Keratinocyte (primary cell): Measurements from ENCODE around the gene RAB11FIP4. TPM values are rescaled to one million over a fixed set of nuclear protein-coding genes. Genes with fewer than 3 reads are reported as not detected.

Experiments used
- DNase-seq: peaks from one replicate; pipeline ENCODE4 v3.0.0-alpha.2; 2011; ENCODE audit warnings: low read depth, missing footprints, low spot score
- FAIRE-seq: peaks from 2 replicates; lab custom pipeline; 2011; peaks lifted over from hg19 to GRCh38; lab: Jason Lieb, UNC
- H2AFZ ChIP-seq: 2 replicates; pipeline ENCODE4 v1.6.0; 2012; ENCODE audit warnings: low read length, control low read depth, inconsistent platforms; ENCODE audit not compliant: control insufficient read depth
- H3K27ac ChIP-seq: 2 replicates; pipeline ENCODE4 v1.5.1; 2011; ENCODE audit warnings: low read length; ENCODE audit not compliant: control insufficient read depth, insufficient read depth
- H3K27me3 ChIP-seq: 3 replicates; pipeline ENCODE4 v1.6.0; 2011; ENCODE audit warnings: low read length; ENCODE audit not compliant: control insufficient read depth, insufficient read depth; ENCODE audit errors: extremely low read depth
- H3K36me3 ChIP-seq, 2 experiments: 2 replicates in 1 of 2; 3 replicates in 1 of 2; pipeline ENCODE4 v1.5.1; 2011; ENCODE audit warnings: low read length in 2 of 2, mild to moderate bottlenecking in 1 of 2; ENCODE audit not compliant: control insufficient read depth in 2 of 2, insufficient read depth in 2 of 2; ENCODE audit errors: extremely low read depth in 1 of 2
- H3K4me1 ChIP-seq: 3 replicates; pipeline ENCODE4 v1.5.1; 2011; ENCODE audit warnings: low read length; ENCODE audit not compliant: control insufficient read depth, insufficient read depth; ENCODE audit errors: extremely low read depth
- H3K4me2 ChIP-seq: 3 replicates; pipeline ENCODE4 v1.6.0; 2011; ENCODE audit warnings: low read depth, low read length; ENCODE audit not compliant: control insufficient read depth, insufficient read depth; ENCODE audit errors: extremely low read depth
- H3K4me3 ChIP-seq, 3 experiments: fragments of 200-600 bp in 1 of 3; sonication (generic) in 1 of 3; 2 replicates in 2 of 3; 3 replicates in 1 of 3; pipeline ENCODE4 v1.5.1; 2011 to 2016; ENCODE audit warnings: low read length in 3 of 3, mild to moderate bottlenecking in 3 of 3, control low read depth in 2 of 3, inconsistent platforms in 1 of 3, low read depth in 1 of 3, mixed read lengths in 1 of 3, mixed run types in 1 of 3, moderate library complexity in 1 of 3; ENCODE audit not compliant: control insufficient read depth in 2 of 3, insufficient read depth in 2 of 3; ENCODE audit errors: extremely low read depth in 1 of 3
- H3K79me2 ChIP-seq: 2 replicates; pipeline ENCODE4 v1.6.0; 2012; ENCODE audit warnings: low read length; ENCODE audit not compliant: control insufficient read depth, insufficient read depth
- H3K9ac ChIP-seq: 3 replicates; pipeline ENCODE4 v1.6.0; 2011; ENCODE audit warnings: low read length; ENCODE audit not compliant: control insufficient read depth, insufficient read depth; ENCODE audit errors: extremely low read depth
- H3K9me1 ChIP-seq: 3 replicates; pipeline ENCODE4 v1.6.0; 2011; ENCODE audit warnings: low read length; ENCODE audit not compliant: control insufficient read depth, insufficient read depth; ENCODE audit errors: extremely low read depth
- H3K9me3 ChIP-seq: 2 replicates; pipeline ENCODE4 v1.5.1; 2012; ENCODE audit warnings: low read depth, low read length; ENCODE audit not compliant: control insufficient read depth
- H4K20me1 ChIP-seq: 3 replicates; pipeline ENCODE4 v1.6.0; 2011; ENCODE audit warnings: low read length; ENCODE audit not compliant: control insufficient read depth, insufficient read depth; ENCODE audit errors: extremely low read depth
- EZH2 ChIP-seq: IDR thresholded peaks from one replicate; pipeline ENCODE4 v1.6.1; 2012; ENCODE audit warnings: inconsistent platforms, mild to moderate bottlenecking, low read length, moderate library complexity
- dilution Hi-C: fragments of 300-500 bp; cut with MboI; formaldehyde crosslinking; loops from one replicate; pipeline ENCODE4 v1.7.0; 2020; ENCODE audit warnings: low sequenced_read_pairs; ENCODE audit not compliant: extremely low pct_ligation_motif_present
- polyA plus RNA-seq, 5 experiments: library from polyadenylated mRNA; depleted of rRNA in 3 of 5; stranded (reverse) in 3 of 5; stranded (forward) in 1 of 5; unstranded in 1 of 5; fragments of >200 nt; gene quantifications; 1 replicate in 1 of 5; 2 replicates in 3 of 5; 3 replicates in 1 of 5; pipeline versions ENCODE4 v1.2.1 to v1.2.3, GENCODE V29; 2011 to 2012; ENCODE audit warnings: missing spikeins in 2 of 5, low read depth in 1 of 5, low replicate concordance in 1 of 5
- TF ChIP-seq, protein P1 (sequence below), 3 experiments: IDR thresholded peaks in 1 of 3; conservative IDR thresholded peaks in 1 of 3; optimal IDR thresholded peaks in 1 of 3; 2 replicates in 2 of 3; 3 replicates in 1 of 3; pipeline versions ENCODE3 to v1.5.1; 2011; ENCODE audit warnings: low read length in 3 of 3, mild to moderate bottlenecking in 3 of 3, moderate library complexity in 2 of 3, control low read depth in 1 of 3, inconsistent platforms in 1 of 3; ENCODE audit not compliant: insufficient read depth in 2 of 3; ENCODE audit errors: extremely low read depth in 1 of 3

Gene RAB11FIP4
- polyA plus RNA-seq, 1 donor (not counting 4 experiments of a cell fraction or from before 2014, with no cell fraction given): 9.1 TPM

DNA sequence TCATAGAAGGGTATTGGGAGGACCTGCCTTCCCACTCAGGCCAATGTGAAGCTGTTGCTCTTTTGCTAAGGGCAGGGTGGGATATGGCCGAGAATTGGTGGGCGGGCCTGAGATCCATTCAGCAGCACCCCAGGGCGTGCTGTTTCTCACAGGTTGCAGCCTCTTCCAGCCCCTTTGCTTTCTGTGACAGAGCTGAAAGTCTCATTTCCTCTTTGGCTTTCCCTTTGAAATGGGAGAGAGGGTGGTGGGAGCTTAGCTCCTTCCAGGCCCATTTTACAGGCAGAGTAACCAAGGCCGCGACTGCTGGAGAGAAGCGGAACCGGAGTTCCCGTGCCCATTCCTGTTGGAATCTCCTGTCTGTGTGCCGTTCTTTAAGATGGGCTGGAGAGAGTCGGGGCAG, 183.0 kb downstream of the RAB11FIP4 start:
- no peak overlapping the region for H3K27ac ChIP-seq
- TF ChIP-seq, protein P1, sequence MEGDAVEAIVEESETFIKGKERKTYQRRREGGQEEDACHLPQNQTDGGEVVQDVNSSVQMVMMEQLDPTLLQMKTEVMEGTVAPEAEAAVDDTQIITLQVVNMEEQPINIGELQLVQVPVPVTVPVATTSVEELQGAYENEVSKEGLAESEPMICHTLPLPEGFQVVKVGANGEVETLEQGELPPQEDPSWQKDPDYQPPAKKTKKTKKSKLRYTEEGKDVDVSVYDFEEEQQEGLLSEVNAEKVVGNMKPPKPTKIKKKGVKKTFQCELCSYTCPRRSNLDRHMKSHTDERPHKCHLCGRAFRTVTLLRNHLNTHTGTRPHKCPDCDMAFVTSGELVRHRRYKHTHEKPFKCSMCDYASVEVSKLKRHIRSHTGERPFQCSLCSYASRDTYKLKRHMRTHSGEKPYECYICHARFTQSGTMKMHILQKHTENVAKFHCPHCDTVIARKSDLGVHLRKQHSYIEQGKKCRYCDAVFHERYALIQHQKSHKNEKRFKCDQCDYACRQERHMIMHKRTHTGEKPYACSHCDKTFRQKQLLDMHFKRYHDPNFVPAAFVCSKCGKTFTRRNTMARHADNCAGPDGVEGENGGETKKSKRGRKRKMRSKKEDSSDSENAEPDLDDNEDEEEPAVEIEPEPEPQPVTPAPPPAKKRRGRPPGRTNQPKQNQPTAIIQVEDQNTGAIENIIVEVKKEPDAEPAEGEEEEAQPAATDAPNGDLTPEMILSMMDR (optimal IDR thresholded peaks at IDR 0.05 in 1 of 3, IDR thresholded peaks at IDR 0.05 in 1 of 3, conservative IDR thresholded peaks at IDR 0.05 in 1 of 3; ENCODE audit: extremely low read depth in 1 of 3, insufficient read depth in 2 of 3, low read length in 3 of 3): no peak
- TF ChIP-seq EZH2: no peak
- H3K27me3 ChIP-seq: no peaks in the 10 kb centered on the region
- no peaks in the 10 kb centered on the region for H3K9me1 ChIP-seq
- H2AFZ ChIP-seq: no peak overlapping the region
- H3K79me2 ChIP-seq: peaks cover 6% of the 10 kb centered on the region
- DNase-seq (no peak), FAIRE-seq (no peak)
- H3K4me3 ChIP-seq: no peak overlapping the region
- H3K36me3 ChIP-seq: peaks cover 8 to 10% of the 10 kb centered on the region in 2 experiments
- H3K9me3 ChIP-seq: no peaks in the 10 kb centered on the region
- peaks cover 16% of the 10 kb centered on the region for H3K4me1 ChIP-seq
- dilution Hi-C loops: no loop called here
- H3K4me2 ChIP-seq: no peak overlapping the region
- peaks cover 4% of the 10 kb centered on the region for H4K20me1 ChIP-seq
- H3K9ac ChIP-seq: no peak overlapping the region

DNA sequence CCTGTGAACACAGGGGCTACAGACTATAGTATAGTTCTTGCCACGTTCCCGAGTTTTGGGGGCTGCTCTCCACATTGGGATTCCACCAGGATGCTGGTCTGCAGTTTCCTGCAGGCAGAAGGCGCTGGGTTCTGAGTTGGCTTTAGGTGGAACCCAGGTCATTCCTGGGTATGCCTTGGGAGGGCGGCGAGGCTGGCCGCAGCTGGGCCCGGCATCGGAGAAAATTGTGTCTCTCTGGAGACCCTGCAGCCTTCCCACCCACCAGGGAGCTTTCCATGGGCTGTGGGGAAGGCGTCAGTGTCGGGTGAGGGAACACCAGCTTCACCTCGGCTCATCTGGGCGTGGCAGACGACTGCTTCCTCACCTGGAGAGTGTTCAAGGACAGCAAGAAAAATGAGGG, 183.6 kb downstream of the RAB11FIP4 start:
- no peak overlapping the region for H3K4me2 ChIP-seq
- no peaks in the 10 kb centered on the region for H3K9me1 ChIP-seq
- DNase-seq: no peak
- TF ChIP-seq, protein P1 (optimal IDR thresholded peaks at IDR 0.05 in 1 of 3, IDR thresholded peaks at IDR 0.05 in 1 of 3, conservative IDR thresholded peaks at IDR 0.05 in 1 of 3; ENCODE audit: extremely low read depth in 1 of 3, insufficient read depth in 2 of 3, low read length in 3 of 3): no peak
- no peak for TF ChIP-seq EZH2
- no peak overlapping the region for H3K4me3 ChIP-seq
- peaks cover 8 to 10% of the 10 kb centered on the region in 2 experiments for H3K36me3 ChIP-seq
- H3K27ac ChIP-seq: no peak overlapping the region
- dilution Hi-C loops: loop anchor here (25.0 kb wide), 1 partner anchor 112 kb away; no protein-coding TSS in a partner anchor
- H3K79me2 ChIP-seq: peaks cover 2% of the 10 kb centered on the region
- no peaks in the 10 kb centered on the region for H3K27me3 ChIP-seq
- no peak overlapping the region for H2AFZ ChIP-seq
- no peaks in the 10 kb centered on the region for H3K9me3 ChIP-seq
- H3K9ac ChIP-seq: no peak overlapping the region
- no peak for FAIRE-seq
- peaks cover 16% of the 10 kb centered on the region for H3K4me1 ChIP-seq
- peaks cover 2% of the 10 kb centered on the region for H4K20me1 ChIP-seq
